Pulmonary artery endothelial cell (primary cell): Measurements from ENCODE around the gene ZFYVE1. TPM values are rescaled to one million over a fixed set of nuclear protein-coding genes. Genes with fewer than 3 reads are reported as not detected.
A peak's percentile ranks its signal among the peaks of the same experiment; 100 is the strongest.
"Not testable (repeated sequence)": the region's sequence is repeated elsewhere in the genome, so short reads cannot be mapped to it uniquely, and the experiment has no call there.

ENCODE experiments used
- DNase-seq: peaks from one replicate; pipeline ENCODE4 v3.0.0-alpha.2; 2011; ENCODE audit warnings: low read depth, low spot score
- total RNA-seq: library from RNA; depleted of rRNA; stranded (reverse); fragments of >200 nt; gene quantifications from 2 replicates; pipeline ENCODE4 v1.2.3, GENCODE V29; 2014

ZFYVE1 gene
- total RNA-seq, 1 donor from 2014 or later: 11.3 TPM

GRCh38 chr14:72958548-72958947 lies 68.4 kb downstream of the ZFYVE1 start:
- DNase-seq: no peak

- DNase-seq: no peak
These were observed 69.7 kb downstream of the ZFYVE1 start for GRCh38 chr14:72957213-72957612.

GRCh38 chr14:72956741-72957140 lies 70.2 kb downstream of the ZFYVE1 start:
- not testable (repeated sequence) for DNase-seq

GRCh38 chr14:72952171-72952570 lies 74.7 kb downstream of the ZFYVE1 start:
- DNase-seq: no peak

- DNase-seq: no peak
These were observed 78.3 kb downstream of the ZFYVE1 start for GRCh38 chr14:72948481-72949138.

GRCh38 chr14:72947366-72948160 lies 79.3 kb downstream of the ZFYVE1 start:
- no peak for DNase-seq

GRCh38 chr14:72946491-72946890 lies 80.4 kb downstream of the ZFYVE1 start:
- no peak for DNase-seq

- DNase-seq: no peak
These were observed 81.4 kb downstream of the ZFYVE1 start for GRCh38 chr14:72945356-72946027.

GRCh38 chr14:72943876-72944430 lies 83.0 kb downstream of the ZFYVE1 start:
- no peak for DNase-seq

- DNase-seq: no peak
These were observed 84.0 kb downstream of the ZFYVE1 start for GRCh38 chr14:72942934-72943333.

- DNase-seq: no peak
These were observed 85.5 kb downstream of the ZFYVE1 start for GRCh38 chr14:72941286-72941985.

- no peak for DNase-seq
These were observed 87.3 kb downstream of the ZFYVE1 start for GRCh38 chr14:72939630-72940029.

GRCh38 chr14:72932893-72933292 lies 94.0 kb downstream of the ZFYVE1 start:
- no peak for DNase-seq

- DNase-seq: no peak
These were observed 97.4 kb downstream of the ZFYVE1 start for GRCh38 chr14:72929316-72930080.

GRCh38 chr14:72928872-72929271 lies 98.0 kb downstream of the ZFYVE1 start:
- DNase-seq: no peak

GRCh38 chr14:72926292-72927028 lies 100.4 kb downstream of the ZFYVE1 start, which contains the start of gene DCAF4:
DCAF4 (plus strand) TSS chr14:72926464; CDS start chr14:72937979, 11,515 bp downstream.
- peak; percentile 94 for DNase-seq

- DNase-seq: no peak
These were observed 101.1 kb downstream of the ZFYVE1 start for GRCh38 chr14:72925815-72926291.

- DNase-seq: no peak
These were observed 101.6 kb downstream of the ZFYVE1 start for GRCh38 chr14:72925171-72925759.

GRCh38 chr14:72924337-72924736 lies 102.6 kb downstream of the ZFYVE1 start:
- DNase-seq: no peak
